HG03045 (cell line): ENCODE data around the gene SDC1.

Source experiments
- ATAC-seq: cut with Tn5 transposase; IDR thresholded peaks from one replicate; pipeline ENCODE4 v1.9.1; 2021; ENCODE audit warnings: mild to moderate bottlenecking, moderate library complexity; ENCODE audit not compliant: unreplicated experiment

The SDC1 gene

GRCh38 chr2:20173496-20174402, 51.2 kb downstream of the SDC1 start:
- ATAC-seq, result no peak

GRCh38 chr2:20173064-20173463, 51.9 kb downstream of the SDC1 start:
- no peak for ATAC-seq

- no peak for ATAC-seq
These were observed 52.5 kb downstream of the SDC1 start for GRCh38 chr2:20172273-20173055.

- ATAC-seq, result no peak
These were observed 53.4 kb downstream of the SDC1 start for GRCh38 chr2:20171445-20171977.

GRCh38 chr2:20170704-20171250, 54.2 kb downstream of the SDC1 start:
- ATAC-seq, result no peak

GRCh38 chr2:20169796-20170703, 54.9 kb downstream of the SDC1 start:
- ATAC-seq, result no peak

- ATAC-seq, result no peak
These were observed 55.9 kb downstream of the SDC1 start for GRCh38 chr2:20168727-20169696.

- no peak for ATAC-seq
These were observed 56.7 kb downstream of the SDC1 start for GRCh38 chr2:20168048-20168726.

GRCh38 chr2:20167356-20167755, 57.6 kb downstream of the SDC1 start:
- ATAC-seq, result no peak

GRCh38 chr2:20165677-20166509, 59.0 kb downstream of the SDC1 start:
- ATAC-seq, result no peak

- ATAC-seq, result no peak
These were observed 60.0 kb downstream of the SDC1 start for GRCh38 chr2:20164734-20165478.

GRCh38 chr2:20164061-20164733, 60.7 kb downstream of the SDC1 start:
- no peak for ATAC-seq

- ATAC-seq, result no peak
These were observed 65.4 kb downstream of the SDC1 start for GRCh38 chr2:20159411-20160070.

- no peak for ATAC-seq
These were observed 67.6 kb downstream of the SDC1 start for GRCh38 chr2:20157193-20157891.

- no peak for ATAC-seq
These were observed 68.1 kb downstream of the SDC1 start for GRCh38 chr2:20156836-20157192.
